ENCODE measurements around the gene ARHGEF35. TPM values are rescaled to one million over a fixed set of nuclear protein-coding genes. Genes with fewer than 3 reads are reported as not detected.
"Not testable (repeated sequence)": the region's sequence is repeated elsewhere in the genome, so short reads cannot be mapped to it uniquely, and the experiment has no call there.

ARHGEF35 gene
- total RNA-seq (2022), result 0.93 TPM in 1 of 2 replicates, not detected in the other
- percentile 33 among the genes with signal in this experiment for Bru-seq, nascent RNA
- percentile 38 among the genes with signal in this experiment for BruChase-seq, experiment 1, labeled RNA remaining after a 6-hour chase
- percentile 31 among the genes with signal in this experiment for BruChase-seq, experiment 2, labeled RNA remaining after a 2-hour chase
- long read RNA-seq, result 0 reads

DNA sequence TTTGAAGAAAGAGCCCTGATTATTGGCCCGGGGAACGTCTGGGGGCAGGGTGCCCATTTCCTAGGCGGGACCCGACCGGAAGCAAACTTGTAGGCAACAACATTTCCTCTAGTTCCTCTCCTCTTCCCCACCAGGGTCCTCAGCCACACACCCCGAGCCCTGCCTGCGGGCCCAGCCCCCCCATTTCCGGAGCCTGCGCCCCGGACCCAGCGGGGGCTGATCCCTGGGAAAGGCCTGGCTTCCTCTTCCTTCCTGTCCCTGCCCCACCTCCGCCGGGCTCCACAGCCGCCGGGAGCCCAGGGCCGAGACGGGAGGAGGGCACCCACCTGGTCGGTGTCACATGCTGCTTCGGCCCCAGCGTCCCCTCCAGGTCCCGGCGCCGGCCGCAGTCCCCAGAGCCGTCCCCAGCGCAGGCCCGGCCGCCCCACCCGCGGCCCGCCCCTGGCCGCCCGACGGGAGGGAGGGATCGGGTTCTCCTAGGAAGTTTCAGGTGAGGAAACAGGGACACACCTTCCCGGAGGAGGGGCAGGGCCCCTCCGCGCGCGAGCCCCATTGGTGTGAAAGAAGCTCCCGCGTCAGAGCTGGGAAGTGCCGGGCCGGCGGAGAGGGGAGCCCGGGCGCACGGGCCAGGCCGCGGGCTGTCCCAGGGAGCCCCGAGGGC lies at the start of gene ARHGEF35:
TSS of gene ARHGEF35 (minus strand) at position 622 of the 661 bp plus-strand sequence. CDS start 7,450 bp downstream, outside the sequence.
- intact Hi-C loops (cut with micrococcal nuclease); H3K27me3 Mint-ChIP-seq (ENCODE audit: insufficient read depth, unreplicated experiment); H3K36me3 Mint-ChIP-seq (ENCODE audit: insufficient read depth, unreplicated experiment); DNase-seq (ENCODE audit: unreplicated experiment); BruUV-seq (replicated peaks); H3K4me3 Mint-ChIP-seq (ENCODE audit: unreplicated experiment); H3K4me1 Mint-ChIP-seq (ENCODE audit: insufficient read depth, unreplicated experiment); H3K27ac Mint-ChIP-seq (ENCODE audit: low read depth, unreplicated experiment); POLR2A ChIA-PET; H3K9me3 Mint-ChIP-seq (ENCODE audit: unreplicated experiment); CTCF ChIA-PET: not testable (repeated sequence)

DNA sequence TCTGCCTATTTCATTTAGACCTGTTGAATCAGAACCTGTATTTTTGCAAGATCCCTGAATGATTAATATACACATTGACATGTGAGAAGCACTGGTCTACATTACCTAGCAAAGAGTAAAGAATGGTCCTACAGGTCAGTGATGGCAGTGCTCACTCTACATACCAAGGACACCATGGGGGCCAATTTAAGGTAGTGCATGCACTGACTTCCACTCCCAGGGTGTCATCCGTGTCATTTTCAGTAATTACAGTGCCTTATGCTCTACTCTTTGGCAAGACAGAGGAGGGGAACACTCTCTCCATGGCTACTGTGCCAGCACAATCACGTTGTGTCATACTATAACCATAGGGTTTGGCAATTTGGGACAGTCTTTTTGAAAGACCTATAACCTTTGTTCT lies 49.7 kb upstream of the ARHGEF35 start:
- DNase-seq (ENCODE audit: unreplicated experiment); H3K27ac Mint-ChIP-seq (ENCODE audit: low read depth, unreplicated experiment); POLR2A ChIA-PET; H3K9me3 Mint-ChIP-seq (ENCODE audit: unreplicated experiment); CTCF ChIA-PET; BruUV-seq (replicated peaks); H3K36me3 Mint-ChIP-seq (ENCODE audit: insufficient read depth, unreplicated experiment); H3K4me3 Mint-ChIP-seq (ENCODE audit: unreplicated experiment); H3K27me3 Mint-ChIP-seq (ENCODE audit: insufficient read depth, unreplicated experiment); intact Hi-C loops (cut with micrococcal nuclease); H3K4me1 Mint-ChIP-seq (ENCODE audit: insufficient read depth, unreplicated experiment): not testable (repeated sequence)

- H3K4me3 Mint-ChIP-seq (ENCODE audit: unreplicated experiment); DNase-seq (ENCODE audit: unreplicated experiment); H3K27me3 Mint-ChIP-seq (ENCODE audit: insufficient read depth, unreplicated experiment); H3K9me3 Mint-ChIP-seq (ENCODE audit: unreplicated experiment); CTCF ChIA-PET; POLR2A ChIA-PET; H3K36me3 Mint-ChIP-seq (ENCODE audit: insufficient read depth, unreplicated experiment); intact Hi-C loops (cut with micrococcal nuclease); BruUV-seq (replicated peaks); H3K27ac Mint-ChIP-seq (ENCODE audit: low read depth, unreplicated experiment); H3K4me1 Mint-ChIP-seq (ENCODE audit: insufficient read depth, unreplicated experiment): not testable (repeated sequence)
These were observed 43.7 kb upstream of the ARHGEF35 start, which contains the start of gene OR2A42 for GRCh38 chr7:144239365-144239764. OR2A42 (minus strand) TSS chr7:144239605; CDS start chr7:144232843, 6,762 bp downstream.

DNA sequence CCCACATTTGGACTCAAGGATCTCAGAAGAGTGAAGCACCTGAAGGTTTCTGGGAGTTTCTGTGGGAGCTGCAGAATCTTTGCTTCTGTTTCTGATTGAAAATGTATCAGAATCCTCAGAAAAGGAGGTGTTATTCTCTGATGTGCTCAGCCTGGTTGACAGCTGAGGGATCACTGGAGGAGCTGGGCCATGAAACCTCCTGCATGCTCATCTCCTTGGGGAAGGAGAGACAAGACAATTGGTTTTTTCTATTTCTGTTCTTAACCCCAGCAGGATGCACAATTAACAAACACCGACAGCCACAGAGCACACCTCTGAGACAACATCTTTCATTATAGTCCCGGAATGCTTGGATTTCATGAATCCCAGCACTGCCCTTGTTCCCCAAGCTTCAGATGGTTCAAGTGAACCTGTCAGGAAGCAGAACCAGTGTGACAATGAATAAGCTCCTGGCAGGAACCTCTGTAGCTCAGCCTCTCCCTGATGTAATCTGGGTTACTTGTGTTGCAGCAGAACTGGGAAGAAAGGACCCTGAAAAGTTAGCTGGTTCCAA lies 43.0 kb upstream of the ARHGEF35 start:
- H3K4me3 Mint-ChIP-seq (ENCODE audit: unreplicated experiment); H3K27ac Mint-ChIP-seq (ENCODE audit: low read depth, unreplicated experiment); POLR2A ChIA-PET; BruUV-seq (replicated peaks); CTCF ChIA-PET; H3K36me3 Mint-ChIP-seq (ENCODE audit: insufficient read depth, unreplicated experiment); intact Hi-C loops (cut with micrococcal nuclease); DNase-seq (ENCODE audit: unreplicated experiment); H3K27me3 Mint-ChIP-seq (ENCODE audit: insufficient read depth, unreplicated experiment); H3K9me3 Mint-ChIP-seq (ENCODE audit: unreplicated experiment); H3K4me1 Mint-ChIP-seq (ENCODE audit: insufficient read depth, unreplicated experiment): not testable (repeated sequence)

DNA sequence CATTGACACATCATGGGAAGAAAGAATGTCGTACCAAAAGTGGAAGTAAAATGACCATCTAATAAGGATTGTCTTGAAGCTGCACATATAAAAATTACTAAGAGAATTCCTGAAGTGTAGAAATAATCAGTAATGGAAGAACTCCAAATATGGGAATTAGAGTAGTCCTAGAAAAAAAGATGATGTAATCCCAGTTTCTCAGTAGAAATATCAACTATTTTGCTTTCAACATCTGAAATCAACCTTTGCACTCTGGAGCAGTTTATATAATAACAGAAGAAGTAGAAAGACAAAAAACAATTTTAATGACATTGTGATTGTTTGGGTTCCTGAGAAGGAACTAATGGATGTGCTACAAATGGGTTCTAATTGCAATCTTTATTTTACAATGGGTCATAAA lies 37.4 kb upstream of the ARHGEF35 start:
- CTCF ChIA-PET; H3K4me3 Mint-ChIP-seq (ENCODE audit: unreplicated experiment); H3K27me3 Mint-ChIP-seq (ENCODE audit: insufficient read depth, unreplicated experiment); intact Hi-C loops (cut with micrococcal nuclease); BruUV-seq (replicated peaks); H3K9me3 Mint-ChIP-seq (ENCODE audit: unreplicated experiment); H3K36me3 Mint-ChIP-seq (ENCODE audit: insufficient read depth, unreplicated experiment); H3K27ac Mint-ChIP-seq (ENCODE audit: low read depth, unreplicated experiment); DNase-seq (ENCODE audit: unreplicated experiment); POLR2A ChIA-PET; H3K4me1 Mint-ChIP-seq (ENCODE audit: insufficient read depth, unreplicated experiment): not testable (repeated sequence)

GRCh38 chr7:144231027-144231426 lies 35.4 kb upstream of the ARHGEF35 start:
- intact Hi-C loops (cut with micrococcal nuclease); DNase-seq (ENCODE audit: unreplicated experiment); H3K27ac Mint-ChIP-seq (ENCODE audit: low read depth, unreplicated experiment); H3K27me3 Mint-ChIP-seq (ENCODE audit: insufficient read depth, unreplicated experiment); H3K9me3 Mint-ChIP-seq (ENCODE audit: unreplicated experiment); BruUV-seq (replicated peaks); H3K4me1 Mint-ChIP-seq (ENCODE audit: insufficient read depth, unreplicated experiment); H3K36me3 Mint-ChIP-seq (ENCODE audit: insufficient read depth, unreplicated experiment); CTCF ChIA-PET; POLR2A ChIA-PET; H3K4me3 Mint-ChIP-seq (ENCODE audit: unreplicated experiment): not testable (repeated sequence)

DNA sequence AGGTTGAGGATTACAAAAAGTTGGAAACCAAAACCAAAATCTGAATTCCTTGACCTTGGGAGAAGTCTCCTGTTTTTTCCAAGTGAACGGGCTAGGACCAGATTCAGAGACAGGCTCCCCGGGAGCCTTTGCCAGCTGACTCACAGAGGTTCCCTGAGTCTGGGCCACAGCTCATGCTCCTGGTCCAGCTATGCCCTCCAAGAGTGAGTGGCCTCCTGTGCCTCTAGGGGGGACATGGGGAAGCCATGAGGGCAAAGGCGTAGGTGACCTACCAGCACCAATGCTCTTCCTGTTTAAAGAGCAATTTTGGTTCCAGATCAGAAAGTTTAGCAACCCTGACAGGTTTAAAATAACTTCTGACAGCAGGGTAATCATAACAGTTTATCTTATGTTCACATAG lies 33.2 kb upstream of the ARHGEF35 start:
- H3K27ac Mint-ChIP-seq (ENCODE audit: low read depth, unreplicated experiment); intact Hi-C loops (cut with micrococcal nuclease); DNase-seq (ENCODE audit: unreplicated experiment); H3K27me3 Mint-ChIP-seq (ENCODE audit: insufficient read depth, unreplicated experiment); H3K9me3 Mint-ChIP-seq (ENCODE audit: unreplicated experiment); H3K4me1 Mint-ChIP-seq (ENCODE audit: insufficient read depth, unreplicated experiment); H3K36me3 Mint-ChIP-seq (ENCODE audit: insufficient read depth, unreplicated experiment); CTCF ChIA-PET; H3K4me3 Mint-ChIP-seq (ENCODE audit: unreplicated experiment); BruUV-seq (replicated peaks); POLR2A ChIA-PET: not testable (repeated sequence)

DNA sequence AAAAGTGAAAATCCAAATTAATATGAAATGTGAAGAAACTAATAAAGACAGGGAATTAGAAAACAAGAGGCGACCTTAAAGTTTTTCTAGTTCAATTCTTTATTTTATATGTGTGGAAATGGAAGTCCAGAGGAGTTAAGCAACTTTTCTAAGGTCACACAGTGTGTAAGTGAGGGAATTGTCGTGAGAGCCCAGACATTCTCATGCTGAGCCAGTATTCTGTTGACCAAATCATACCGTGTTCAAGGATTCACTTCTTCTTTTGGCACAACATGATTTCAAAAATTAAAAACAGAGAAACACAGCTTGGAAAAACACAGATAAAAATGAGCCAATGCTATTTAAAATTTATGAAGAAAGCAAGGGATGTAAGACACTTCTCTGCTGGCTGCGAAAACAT lies 31.2 kb upstream of the ARHGEF35 start:
- H3K4me1 Mint-ChIP-seq (ENCODE audit: insufficient read depth, unreplicated experiment); H3K9me3 Mint-ChIP-seq (ENCODE audit: unreplicated experiment); H3K27ac Mint-ChIP-seq (ENCODE audit: low read depth, unreplicated experiment); intact Hi-C loops (cut with micrococcal nuclease); CTCF ChIA-PET; DNase-seq (ENCODE audit: unreplicated experiment); BruUV-seq (replicated peaks); H3K4me3 Mint-ChIP-seq (ENCODE audit: unreplicated experiment); H3K36me3 Mint-ChIP-seq (ENCODE audit: insufficient read depth, unreplicated experiment); H3K27me3 Mint-ChIP-seq (ENCODE audit: insufficient read depth, unreplicated experiment); POLR2A ChIA-PET: not testable (repeated sequence)

DNA sequence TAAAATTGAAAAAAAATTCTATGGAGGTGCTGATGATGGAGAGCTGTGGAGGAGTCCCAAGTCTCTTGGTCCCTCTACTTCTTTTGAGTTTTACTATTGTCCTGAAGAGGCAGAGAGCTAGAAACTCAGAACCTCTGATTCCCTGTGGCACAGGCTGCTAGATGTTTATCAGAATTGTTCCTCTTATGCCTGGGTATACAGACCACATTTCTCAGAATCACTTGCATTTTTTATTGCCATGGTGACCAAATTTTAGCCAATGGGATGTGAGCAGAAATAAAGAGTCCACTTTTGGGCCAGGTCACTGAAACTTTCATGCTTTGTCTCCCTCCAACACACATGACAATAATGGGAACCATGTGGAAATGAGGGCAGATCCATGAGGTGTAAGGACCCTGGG lies 28.0 kb upstream of the ARHGEF35 start:
- intact Hi-C loops (cut with micrococcal nuclease); H3K4me1 Mint-ChIP-seq (ENCODE audit: insufficient read depth, unreplicated experiment); POLR2A ChIA-PET; H3K27ac Mint-ChIP-seq (ENCODE audit: low read depth, unreplicated experiment); H3K27me3 Mint-ChIP-seq (ENCODE audit: insufficient read depth, unreplicated experiment); DNase-seq (ENCODE audit: unreplicated experiment); BruUV-seq (replicated peaks); H3K4me3 Mint-ChIP-seq (ENCODE audit: unreplicated experiment); H3K36me3 Mint-ChIP-seq (ENCODE audit: insufficient read depth, unreplicated experiment); CTCF ChIA-PET; H3K9me3 Mint-ChIP-seq (ENCODE audit: unreplicated experiment): not testable (repeated sequence)

Data from MCF 10A (cell line).